ENCODE data around the gene DNPH1. TPM values are rescaled to one million over a fixed set of nuclear protein-coding genes. Genes with fewer than 3 reads are reported as not detected.

Gene DNPH1
- total and polyA plus RNA-seq, 4 donors = 32.0 to 135 (median 84.5) TPM

- WGBS, 2 donors = 94 to 95% methylated on average over 15 to 16 of the region's 16 CpGs
- ATAC-seq (ENCODE audit: insufficient read depth, low FRiP score) (no peak), DNase-seq (no peak)
- Histone ChIP-seq H3K9me3 (ENCODE audit: control insufficient read depth in 4 of 4, insufficient read depth in 3 of 4, low read length in 3 of 4) (no peaks in the 10 kb centered on the region), H3K4me1 (ENCODE audit: control insufficient read depth in 5 of 5, insufficient read depth in 5 of 5, low read length in 5 of 5) (peaks cover 0 to 4% (median 0%) of the 10 kb centered on the region in 5 donors), H3K36me3 (ENCODE audit: control insufficient read depth in 4 of 4, insufficient read depth in 4 of 4, low read length in 4 of 4) (peaks cover 4 to 32% (median 11%) of the 10 kb centered on the region in 4 donors), H3K4me3 (no peak overlapping the region), H3K9ac (ENCODE audit: insufficient read depth in 1 of 2, low read length in 2 of 2) (no peak overlapping the region), H3K27me3 (ENCODE audit: control insufficient read depth in 3 of 3, insufficient read depth in 3 of 3, low read length in 2 of 3) (no peaks in the 10 kb centered on the region), H3K27ac (ENCODE audit: low read depth in 1 of 2, low read length in 1 of 2) (no peak overlapping the region)
- TF ChIP-seq CTCF (IDR thresholded peaks at IDR 0.05; ENCODE audit: control extremely low read depth, extremely low read depth) = no peak
Measured at GRCh38 chr6:43220439-43220951, 8.8 kb downstream of the DNPH1 start.

- Histone ChIP-seq H3K9me3 (ENCODE audit: control insufficient read depth in 4 of 4, insufficient read depth in 3 of 4, low read length in 3 of 4) (no peaks in the 10 kb centered on the region), H3K36me3 (ENCODE audit: control insufficient read depth in 4 of 4, insufficient read depth in 4 of 4, low read length in 4 of 4) (peaks cover 4 to 32% (median 11%) of the 10 kb centered on the region in 4 donors), H3K4me1 (ENCODE audit: control insufficient read depth in 5 of 5, insufficient read depth in 5 of 5, low read length in 5 of 5) (peaks cover 0 to 4% (median 0%) of the 10 kb centered on the region in 5 donors), H3K27ac (ENCODE audit: low read depth in 1 of 2, low read length in 1 of 2) (no peak overlapping the region), H3K27me3 (ENCODE audit: control insufficient read depth in 3 of 3, insufficient read depth in 3 of 3, low read length in 2 of 3) (no peaks in the 10 kb centered on the region), H3K9ac (ENCODE audit: insufficient read depth in 1 of 2, low read length in 2 of 2) (no peak overlapping the region), H3K4me3 (no peak overlapping the region)
- DNase-seq (no peak), ATAC-seq (ENCODE audit: insufficient read depth, low FRiP score) (no peak)
- 88 to 92% methylated on average over 7 of the region's 7 CpGs for WGBS, 2 donors
- no peak for TF ChIP-seq CTCF (IDR thresholded peaks at IDR 0.05; ENCODE audit: control extremely low read depth, extremely low read depth)
Measured at GRCh38 chr6:43219814-43220213, 9.5 kb downstream of the DNPH1 start.

GRCh38 chr6:43219119-43219518, 10.2 kb downstream of the DNPH1 start:
- H3K9ac ChIP-seq (ENCODE audit: insufficient read depth in 1 of 2, low read length in 2 of 2) = no peak overlapping the region
- DNase-seq = no peak
- H3K27ac ChIP-seq (ENCODE audit: low read depth in 1 of 2, low read length in 1 of 2) = no peak overlapping the region
- WGBS, 2 donors = 95 to 97% methylated on average over 3 of the region's 3 CpGs
- H3K36me3 ChIP-seq (ENCODE audit: control insufficient read depth in 4 of 4, insufficient read depth in 4 of 4, low read length in 4 of 4) = peaks cover 4 to 32% (median 11%) of the 10 kb centered on the region in 4 donors
- no peaks in the 10 kb centered on the region for H3K9me3 ChIP-seq (ENCODE audit: control insufficient read depth in 4 of 4, insufficient read depth in 3 of 4, low read length in 3 of 4)
- ATAC-seq (ENCODE audit: insufficient read depth, low FRiP score) = no peak
- H3K27me3 ChIP-seq (ENCODE audit: control insufficient read depth in 3 of 3, insufficient read depth in 3 of 3, low read length in 2 of 3) = no peaks in the 10 kb centered on the region
- no peak overlapping the region for H3K4me3 ChIP-seq
- no peak for TF ChIP-seq CTCF (IDR thresholded peaks at IDR 0.05; ENCODE audit: control extremely low read depth, extremely low read depth)
- H3K4me1 ChIP-seq (ENCODE audit: control insufficient read depth in 5 of 5, insufficient read depth in 5 of 5, low read length in 5 of 5) = peaks cover 0 to 4% (median 0%) of the 10 kb centered on the region in 5 donors

- Histone ChIP-seq H3K27me3 (ENCODE audit: control insufficient read depth in 3 of 3, insufficient read depth in 3 of 3, low read length in 2 of 3) (no peaks in the 10 kb centered on the region), H3K4me1 (ENCODE audit: control insufficient read depth in 5 of 5, insufficient read depth in 5 of 5, low read length in 5 of 5) (peaks cover 0 to 1% (median 0%) of the 10 kb centered on the region in 5 donors), H3K27ac (ENCODE audit: low read depth in 1 of 2, low read length in 1 of 2) (no peak overlapping the region), H3K4me3 (no peak overlapping the region), H3K36me3 (ENCODE audit: control insufficient read depth in 4 of 4, insufficient read depth in 4 of 4, low read length in 4 of 4) (peaks cover 5 to 24% (median 9%) of the 10 kb centered on the region in 4 donors), H3K9me3 (ENCODE audit: control insufficient read depth in 4 of 4, insufficient read depth in 3 of 4, low read length in 3 of 4) (no peaks in the 10 kb centered on the region), H3K9ac (ENCODE audit: insufficient read depth in 1 of 2, low read length in 2 of 2) (no peak overlapping the region)
- no peak for TF ChIP-seq CTCF (IDR thresholded peaks at IDR 0.05; ENCODE audit: control extremely low read depth, extremely low read depth)
- DNase-seq = peak; percentile 10 to 69 (median 42)
- 66 to 87% methylated on average over 5 of the region's 5 CpGs for WGBS, 2 donors
- no peak for ATAC-seq (ENCODE audit: insufficient read depth, low FRiP score)
Measured at GRCh38 chr6:43217351-43217750, 11.9 kb downstream of the DNPH1 start.
